SJSA1 (cell line): ENCODE results near the gene IL15RA. TPM values are rescaled to one million over a fixed set of nuclear protein-coding genes. Genes with fewer than 3 reads are reported as not detected.
"Not testable (repeated sequence)": the region's sequence is repeated elsewhere in the genome, so short reads cannot be mapped to it uniquely, and the experiment has no call there.

ENCODE experiments used
- DNase-seq, 2 experiments: peaks; one replicate each; pipeline ENCODE4 v3.0.0-alpha.2; 2015 to 2020; ENCODE audit warnings: low spot score in 2 of 2, low read depth in 1 of 2
- H3K27ac ChIP-seq: fragments of 250-450 bp; sonication (Bioruptor Pico); 2 replicates; pipeline ENCODE4 v1.5.1; 2020; ENCODE audit warnings: mild to moderate bottlenecking, moderate library complexity
- H3K27me3 ChIP-seq: fragments of 250-450 bp; sonication (Bioruptor Pico); replicated peaks from 2 replicates; pipeline ENCODE4 v1.5.1; 2020; ENCODE audit warnings: mild to moderate bottlenecking, moderate library complexity
- H3K36me3 ChIP-seq: fragments of 250-450 bp; sonication (Bioruptor Pico); 2 replicates; pipeline ENCODE4 v1.5.1; 2020; ENCODE audit warnings: mild to moderate bottlenecking
- H3K4me1 ChIP-seq: fragments of 250-450 bp; sonication (Bioruptor Pico); replicated peaks from 2 replicates; pipeline ENCODE4 v1.6.1; 2021; ENCODE audit warnings: mild to moderate bottlenecking
- H3K4me3 ChIP-seq: fragments of 250-450 bp; sonication (Bioruptor Pico); 2 replicates; pipeline ENCODE4 v1.5.1; 2020; ENCODE audit warnings: mild to moderate bottlenecking
- H3K9me3 ChIP-seq: fragments of 250-450 bp; sonication (Bioruptor Pico); replicated peaks from 2 replicates; pipeline ENCODE4 v1.5.1; 2020; ENCODE audit warnings: mild to moderate bottlenecking
- total RNA-seq: library from RNA; depleted of rRNA; stranded (reverse); fragments of >200 nt; shearing (Covaris generic); gene quantifications from 2 replicates; pipeline ENCODE4 v1.2.3, GENCODE V29; 2014

Gene IL15RA
- total RNA-seq, 1 experiment from 2014 or later = 1.1 TPM

DNA sequence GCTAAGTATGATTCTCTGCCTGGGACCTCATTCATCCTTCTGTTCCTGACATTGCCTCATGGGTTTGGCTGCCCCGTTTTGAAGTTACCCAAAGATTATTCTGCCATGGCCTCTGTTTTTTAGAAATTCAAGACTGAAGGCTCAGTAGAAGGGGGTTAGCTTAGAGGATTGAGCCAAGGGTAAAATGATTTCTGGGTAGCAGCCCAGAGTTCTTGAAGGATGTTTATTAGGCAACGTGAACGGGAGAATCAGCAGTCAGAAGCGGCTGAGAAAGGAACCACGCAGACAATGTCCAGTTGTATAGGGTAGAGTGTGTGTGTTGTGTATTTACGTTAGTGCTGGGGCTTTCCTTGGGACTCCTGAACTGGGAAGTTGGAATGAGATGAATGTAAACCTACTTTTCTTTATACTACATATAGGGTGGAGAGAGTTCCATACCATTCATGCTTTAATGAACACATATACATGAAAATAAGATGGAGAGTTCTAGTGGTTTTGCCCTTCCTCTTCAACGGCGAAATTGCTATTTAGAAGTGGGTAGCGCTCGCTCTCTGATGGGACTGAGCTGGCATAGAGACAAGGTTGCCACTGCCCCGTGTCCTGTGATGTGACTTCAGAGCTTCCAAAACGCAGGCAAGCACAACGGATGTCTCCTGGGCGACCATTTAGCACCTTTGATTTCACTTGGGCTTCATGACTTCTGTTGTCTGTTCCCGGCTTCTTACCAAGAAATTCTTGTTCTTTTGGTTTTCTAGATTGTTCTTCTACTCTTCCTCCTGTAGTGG lies 35.0 kb upstream of the IL15RA start:
- no peaks in the 10 kb centered on the region for H3K36me3 ChIP-seq
- no peak overlapping the region for H3K4me3 ChIP-seq
- H3K27ac ChIP-seq = no peak overlapping the region
- no peaks in the 10 kb centered on the region for H3K27me3 ChIP-seq
- H3K4me1 ChIP-seq = no peaks in the 10 kb centered on the region
- H3K9me3 ChIP-seq = no peaks in the 10 kb centered on the region
- no peak for DNase-seq

- Histone ChIP-seq H3K4me1 (no peaks in the 10 kb centered on the region), H3K27ac (no peak overlapping the region), H3K27me3 (no peaks in the 10 kb centered on the region; the same call in 1 of the 2 replicates), H3K4me3 (no peak overlapping the region), H3K36me3 (no peaks in the 10 kb centered on the region), H3K9me3 (0 out of 2 replicates have a peak, but pooled peaks cover 6% of the 10 kb centered on the region)
- DNase-seq = no peak
Observed at GRCh38 chr10:6011558-6011957, 34.2 kb upstream of the IL15RA start.

DNA sequence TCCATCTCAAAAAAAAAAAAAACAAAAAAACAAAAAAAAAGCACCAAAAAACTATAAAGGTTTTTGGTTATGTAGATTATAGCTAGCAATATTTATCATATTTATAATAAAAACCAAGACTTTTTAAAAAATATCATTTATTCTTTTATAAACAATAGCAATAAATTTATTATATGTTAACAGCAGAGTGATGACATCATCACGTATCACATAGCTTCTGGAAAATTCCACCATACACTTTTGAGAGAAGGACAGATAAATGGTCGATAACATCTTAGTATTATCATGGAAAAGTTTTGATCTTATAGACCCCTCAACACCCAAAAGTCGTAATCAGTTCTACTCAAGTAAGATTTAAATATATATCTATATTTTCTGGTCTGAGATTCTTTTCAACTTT lies 33.2 kb upstream of the IL15RA start:
- H3K4me3 ChIP-seq = no peak overlapping the region
- no peak for DNase-seq
- no peaks in the 10 kb centered on the region; the same call in 1 of the 2 replicates for H3K27me3 ChIP-seq
- no peaks in the 10 kb centered on the region for H3K4me1 ChIP-seq
- 0 out of 2 replicates have a peak, but pooled peaks cover 6% of the 10 kb centered on the region for H3K9me3 ChIP-seq
- H3K36me3 ChIP-seq = no peaks in the 10 kb centered on the region
- H3K27ac ChIP-seq = no peak overlapping the region

- H3K4me1 ChIP-seq = no peaks in the 10 kb centered on the region
- H3K9me3 ChIP-seq = 0 out of 2 replicates have a peak, but pooled peaks cover 6% of the 10 kb centered on the region
- H3K36me3 ChIP-seq = no peaks in the 10 kb centered on the region
- no peaks in the 10 kb centered on the region; the same call in 1 of the 2 replicates for H3K27me3 ChIP-seq
- no peak overlapping the region for H3K27ac ChIP-seq
- H3K4me3 ChIP-seq = no peak overlapping the region
- no peak for DNase-seq
Observed at GRCh38 chr10:6009961-6010360, 32.6 kb upstream of the IL15RA start.

- Histone ChIP-seq H3K9me3 (0 out of 2 replicates have a peak, but pooled peaks cover 6% of the 10 kb centered on the region), H3K4me1 (no peaks in the 10 kb centered on the region), H3K27me3 (peaks cover 2% of the 10 kb centered on the region), H3K4me3 (no peak overlapping the region), H3K27ac (no peak overlapping the region), H3K36me3 (no peaks in the 10 kb centered on the region)
- no peak for DNase-seq
Observed at GRCh38 chr10:6009150-6009549, 31.8 kb upstream of the IL15RA start.

GRCh38 chr10:6008497-6009142 lies 31.3 kb upstream of the IL15RA start:
- no peak for DNase-seq
- Histone ChIP-seq H3K4me3 (no peak overlapping the region), H3K4me1 (no peaks in the 10 kb centered on the region), H3K27me3 (peaks cover 6% of the 10 kb centered on the region), H3K36me3 (no peaks in the 10 kb centered on the region), H3K27ac (no peak overlapping the region), H3K9me3 (0 out of 2 replicates have a peak, but pooled peaks cover 6% of the 10 kb centered on the region)

DNA sequence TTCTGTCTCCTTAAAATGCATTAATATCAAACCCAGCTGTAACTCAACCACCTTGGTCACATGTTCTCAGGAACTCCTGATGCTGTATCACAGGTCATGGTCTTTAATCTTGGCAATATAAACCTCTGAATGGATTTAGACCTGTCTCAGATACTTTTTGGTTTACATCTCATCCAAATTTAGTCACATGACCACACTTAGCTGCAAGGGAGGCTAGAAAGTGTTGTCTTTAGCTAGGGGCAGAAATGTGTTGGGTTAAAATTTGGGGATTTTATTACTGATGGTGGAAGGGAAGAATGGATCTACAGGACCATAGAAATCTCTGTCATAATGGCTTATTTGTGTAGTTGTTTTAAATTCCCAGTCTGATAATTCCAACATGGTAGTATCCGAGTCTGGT lies 29.6 kb upstream of the IL15RA start:
- no peak for DNase-seq
- Histone ChIP-seq H3K27ac (no peak overlapping the region), H3K36me3 (no peaks in the 10 kb centered on the region), H3K9me3 (0 out of 2 replicates have a peak, but pooled peaks cover 6% of the 10 kb centered on the region), H3K27me3 (peaks cover 6% of the 10 kb centered on the region), H3K4me3 (no peak overlapping the region), H3K4me1 (no peaks in the 10 kb centered on the region)

GRCh38 chr10:6006546-6006945 lies 29.2 kb upstream of the IL15RA start:
- no peak overlapping the region for H3K27ac ChIP-seq
- DNase-seq = no peak
- peaks cover 6% of the 10 kb centered on the region for H3K27me3 ChIP-seq
- H3K36me3 ChIP-seq = no peaks in the 10 kb centered on the region
- 0 out of 2 replicates have a peak, but pooled peaks cover 6% of the 10 kb centered on the region for H3K9me3 ChIP-seq
- no peak overlapping the region for H3K4me3 ChIP-seq
- no peaks in the 10 kb centered on the region for H3K4me1 ChIP-seq

- no peaks in the 10 kb centered on the region for H3K4me1 ChIP-seq
- no peak overlapping the region for H3K27ac ChIP-seq
- H3K27me3 ChIP-seq = peaks cover 6% of the 10 kb centered on the region
- H3K4me3 ChIP-seq = no peak overlapping the region
- H3K36me3 ChIP-seq = no peaks in the 10 kb centered on the region
- no peak for DNase-seq
- H3K9me3 ChIP-seq = 0 out of 2 replicates have a peak, but pooled peaks cover 6% of the 10 kb centered on the region
Observed at GRCh38 chr10:6005856-6006395, 28.6 kb upstream of the IL15RA start.

GRCh38 chr10:6005161-6005804 lies 27.9 kb upstream of the IL15RA start:
- DNase-seq, H3K27ac ChIP-seq, H3K9me3 ChIP-seq, H3K4me1 ChIP-seq, H3K27me3 ChIP-seq, H3K36me3 ChIP-seq, H3K4me3 ChIP-seq: not testable (repeated sequence)

DNA sequence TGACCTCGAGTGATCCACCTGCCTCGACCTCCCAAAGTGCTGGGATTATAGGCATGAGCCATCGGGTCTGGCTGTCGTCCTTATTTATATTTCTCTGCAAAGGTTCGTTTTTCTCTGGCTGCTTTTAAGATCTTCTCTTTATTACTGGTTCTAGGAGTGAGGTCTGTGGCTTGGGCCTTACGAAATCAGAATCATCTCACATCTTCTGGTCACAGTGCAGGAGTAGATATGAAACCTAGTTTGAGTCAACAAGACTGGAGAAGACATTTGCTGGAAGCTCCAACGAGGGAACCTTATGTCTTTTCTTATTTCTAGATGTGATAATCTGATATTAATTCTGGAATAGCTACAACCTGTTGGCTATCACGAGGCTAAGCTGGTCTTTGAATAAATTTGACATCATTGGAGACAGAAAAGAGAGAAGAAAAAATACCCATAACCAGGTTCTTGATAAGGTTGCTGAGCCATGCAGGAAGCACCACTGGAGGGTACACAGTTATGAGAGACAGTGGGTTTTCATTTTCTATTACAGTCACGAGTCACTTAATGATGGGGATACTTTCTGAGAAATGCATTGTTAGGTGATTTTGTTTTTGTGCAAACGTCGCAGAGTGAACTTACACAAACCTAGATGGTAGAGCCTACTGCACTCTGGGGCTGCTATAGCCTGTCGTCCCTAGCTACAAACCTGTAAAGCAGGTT lies 25.6 kb upstream of the IL15RA start:
- no peak overlapping the region for H3K27ac ChIP-seq
- H3K36me3 ChIP-seq = no peaks in the 10 kb centered on the region
- H3K9me3 ChIP-seq = 0 out of 2 replicates have a peak, but pooled peaks cover 6% of the 10 kb centered on the region
- no peak overlapping the region for H3K4me3 ChIP-seq
- peaks cover 6% of the 10 kb centered on the region for H3K27me3 ChIP-seq
- H3K4me1 ChIP-seq = no peaks in the 10 kb centered on the region
- DNase-seq = no peak

DNA sequence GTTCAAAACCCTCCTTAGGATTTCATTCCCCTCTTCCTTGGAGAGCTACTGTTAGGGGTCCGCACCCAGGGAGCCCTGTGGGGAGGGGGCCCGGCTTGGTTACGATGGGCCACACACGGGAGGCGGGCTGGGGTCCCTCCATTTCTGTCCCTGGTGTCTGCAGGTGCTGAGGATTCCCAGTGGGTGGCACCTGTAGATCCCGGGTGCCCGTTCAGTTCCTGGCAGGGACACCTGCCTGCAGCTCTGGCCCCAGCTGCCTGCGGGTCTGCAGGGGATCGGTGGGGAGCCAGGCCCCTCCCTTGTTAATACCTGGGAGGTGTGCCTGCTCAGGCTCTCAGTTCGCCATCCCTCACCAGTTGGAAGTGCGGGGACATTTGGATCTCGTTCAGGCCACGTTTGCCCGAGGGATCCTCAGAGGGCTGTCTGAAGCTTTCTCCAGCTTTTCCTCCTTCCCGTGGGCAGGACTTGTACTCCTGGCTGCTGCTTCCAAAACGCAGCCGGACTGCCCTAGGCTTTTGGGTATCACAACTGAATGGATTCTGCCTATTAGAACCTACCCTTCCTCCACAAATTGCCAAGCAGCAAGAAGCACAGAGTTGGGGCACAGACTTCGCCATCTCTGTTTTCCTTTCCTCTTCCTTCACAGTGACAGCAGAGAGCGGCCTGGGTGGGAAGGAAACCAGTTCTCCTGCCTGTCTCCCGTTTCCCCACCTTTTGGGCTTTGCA lies 22.3 kb upstream of the IL15RA start:
- Histone ChIP-seq H3K9me3 (no peaks in the 10 kb centered on the region), H3K4me1 (no peaks in the 10 kb centered on the region), H3K4me3 (no peak overlapping the region), H3K36me3 (no peaks in the 10 kb centered on the region), H3K27ac (no peak overlapping the region), H3K27me3 (peaks cover 10% of the 10 kb centered on the region; the same call in 1 of the 2 replicates)
- DNase-seq = no peak

DNA sequence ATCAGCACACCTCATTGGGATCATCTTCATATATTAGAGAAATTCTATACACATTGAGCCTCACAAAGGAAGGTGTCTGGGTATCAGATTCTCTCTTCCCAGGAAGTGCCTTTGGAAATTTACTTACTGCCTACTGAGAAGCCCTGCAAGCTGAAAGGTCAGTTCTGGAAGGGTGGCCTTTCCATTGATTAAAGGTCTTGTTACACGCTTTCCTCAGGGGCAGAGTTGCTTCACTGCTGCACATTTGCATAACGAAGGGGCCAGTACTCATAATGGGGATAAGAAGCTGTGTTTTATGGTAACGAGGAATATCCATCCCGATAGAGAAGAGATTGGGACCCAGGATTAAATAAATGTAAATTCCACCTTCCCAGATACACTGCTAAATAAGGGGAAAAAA lies 19.4 kb upstream of the IL15RA start:
- no peak for DNase-seq
- H3K27ac ChIP-seq = no peak overlapping the region
- no peaks in the 10 kb centered on the region for H3K9me3 ChIP-seq
- no peaks in the 10 kb centered on the region for H3K4me1 ChIP-seq
- no peak overlapping the region for H3K4me3 ChIP-seq
- 0 out of 2 replicates have a peak, but pooled peaks cover 7% of the 10 kb centered on the region for H3K27me3 ChIP-seq
- no peaks in the 10 kb centered on the region for H3K36me3 ChIP-seq
